ENCODE data around the gene INTS14. TPM values are rescaled to one million over a fixed set of nuclear protein-coding genes. Genes with fewer than 3 reads are reported as not detected.

Gene INTS14
- total and polyA plus RNA-seq, 11 donors, result 5.7 to 19.3 (median 15.1) TPM

- ATAC-seq, result peak in 1 of 4 donors; percentile 83
- TF ChIP-seq, protein P1, sequence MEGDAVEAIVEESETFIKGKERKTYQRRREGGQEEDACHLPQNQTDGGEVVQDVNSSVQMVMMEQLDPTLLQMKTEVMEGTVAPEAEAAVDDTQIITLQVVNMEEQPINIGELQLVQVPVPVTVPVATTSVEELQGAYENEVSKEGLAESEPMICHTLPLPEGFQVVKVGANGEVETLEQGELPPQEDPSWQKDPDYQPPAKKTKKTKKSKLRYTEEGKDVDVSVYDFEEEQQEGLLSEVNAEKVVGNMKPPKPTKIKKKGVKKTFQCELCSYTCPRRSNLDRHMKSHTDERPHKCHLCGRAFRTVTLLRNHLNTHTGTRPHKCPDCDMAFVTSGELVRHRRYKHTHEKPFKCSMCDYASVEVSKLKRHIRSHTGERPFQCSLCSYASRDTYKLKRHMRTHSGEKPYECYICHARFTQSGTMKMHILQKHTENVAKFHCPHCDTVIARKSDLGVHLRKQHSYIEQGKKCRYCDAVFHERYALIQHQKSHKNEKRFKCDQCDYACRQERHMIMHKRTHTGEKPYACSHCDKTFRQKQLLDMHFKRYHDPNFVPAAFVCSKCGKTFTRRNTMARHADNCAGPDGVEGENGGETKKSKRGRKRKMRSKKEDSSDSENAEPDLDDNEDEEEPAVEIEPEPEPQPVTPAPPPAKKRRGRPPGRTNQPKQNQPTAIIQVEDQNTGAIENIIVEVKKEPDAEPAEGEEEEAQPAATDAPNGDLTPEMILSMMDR (IDR thresholded peaks at IDR 0.05), result no peak
- TF ChIP-seq POLR2A (IDR thresholded peaks at IDR 0.05), result no peak
- Histone ChIP-seq H3K9me3 (no peaks in the 10 kb centered on the region), H3K4me1 (peaks cover 0 to 4% (median 0%) of the 10 kb centered on the region in 12 donors), H3K4me3 (no peak overlapping the region), H3K27ac (no peak overlapping the region), H3K36me3 (no peaks in the 10 kb centered on the region), H3K27me3 (no peaks in the 10 kb centered on the region)
- intact Hi-C loops (cut with DNase I), result loop anchor here in 6 of 10 donors (10.0 kb wide), 3 partner anchors 192 to 652 kb away; no protein-coding TSS in a partner anchor
- DNase-seq, result peak in 1 of 5 donors; percentile 39
- WGBS, 4 donors, result 61 to 76% (median 69%) methylated on average over 4 of the region's 4 CpGs
These were observed 21.9 kb upstream of the INTS14 start for GRCh38 chr15:65632780-65633375.

DNA sequence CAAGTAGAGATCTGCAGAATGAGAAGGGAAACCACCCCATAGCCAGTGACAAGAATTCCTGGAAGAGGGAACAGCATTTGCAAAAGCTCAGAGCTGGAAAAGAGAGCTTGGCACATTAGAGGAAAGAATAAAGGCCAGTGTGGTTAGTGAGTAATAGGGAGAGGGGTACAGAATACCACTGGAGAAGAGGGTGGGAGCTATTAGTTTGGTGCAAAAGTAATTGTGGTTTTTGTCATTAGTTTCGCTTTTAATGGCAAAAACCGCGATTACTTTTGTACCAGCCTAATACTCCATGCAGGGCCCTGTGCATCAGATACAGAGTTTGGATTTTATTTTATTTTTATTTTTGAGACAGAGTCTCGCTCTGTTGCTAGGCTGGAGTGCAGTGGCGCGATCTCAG is 20.6 kb upstream of the INTS14 start:
- WGBS, 4 donors, result 93 to 98% (median 96%) methylated on average over 6 of the region's 6 CpGs
- DNase-seq, result no peak
- Histone ChIP-seq H3K27ac (no peak overlapping the region), H3K9me3 (no peaks in the 10 kb centered on the region), H3K4me3 (no peak overlapping the region), H3K27me3 (no peaks in the 10 kb centered on the region), H3K36me3 (peaks cover 0 to 4% (median 0%) of the 10 kb centered on the region in 9 donors), H3K4me1 (peaks cover 0 to 4% (median 0%) of the 10 kb centered on the region in 12 donors)
- ATAC-seq, result no peak
- TF ChIP-seq, protein P1 (IDR thresholded peaks at IDR 0.05), result no peak
- no peak for TF ChIP-seq POLR2A (IDR thresholded peaks at IDR 0.05)
- intact Hi-C loops (cut with DNase I), result loop anchor here in 6 of 10 donors (10.0 kb wide), 3 partner anchors 193 to 653 kb away; no protein-coding TSS in a partner anchor

DNA sequence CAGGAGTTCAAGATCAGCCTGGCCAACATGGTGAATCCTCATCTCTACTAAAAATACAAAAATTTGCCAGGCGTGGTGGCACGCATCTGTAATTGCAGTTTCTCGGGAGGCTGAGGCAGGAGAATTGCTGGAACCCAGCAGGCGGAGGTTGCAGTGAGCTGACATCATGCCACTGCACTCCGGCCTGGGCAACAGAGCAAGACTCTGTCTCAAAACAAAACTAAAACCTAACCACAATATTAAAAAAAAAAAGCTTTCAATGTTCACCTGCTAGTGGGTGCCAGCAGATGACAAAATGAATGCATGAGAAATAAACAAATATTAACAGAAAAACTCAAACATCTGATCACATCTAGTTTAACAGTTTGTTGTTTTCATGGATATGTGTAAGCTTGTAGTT is 19.8 kb upstream of the INTS14 start:
- Histone ChIP-seq H3K36me3 (peaks cover 0 to 11% (median 0%) of the 10 kb centered on the region in 9 donors), H3K4me3 (no peak overlapping the region), H3K9me3 (no peaks in the 10 kb centered on the region), H3K27me3 (no peaks in the 10 kb centered on the region), H3K4me1 (peaks cover 0 to 4% (median 0%) of the 10 kb centered on the region in 12 donors), H3K27ac (no peak overlapping the region)
- intact Hi-C loops (cut with DNase I), result loop anchor here in 6 of 10 donors (10.0 kb wide), 3 partner anchors 194 to 654 kb away; no protein-coding TSS in a partner anchor
- TF ChIP-seq, protein P1 (IDR thresholded peaks at IDR 0.05), result no peak
- TF ChIP-seq POLR2A (IDR thresholded peaks at IDR 0.05), result no peak
- DNase-seq, result no peak
- WGBS, 4 donors, result 96 to 100% (median 98%) methylated on average over 5 of the region's 5 CpGs
- no peak for ATAC-seq

DNA sequence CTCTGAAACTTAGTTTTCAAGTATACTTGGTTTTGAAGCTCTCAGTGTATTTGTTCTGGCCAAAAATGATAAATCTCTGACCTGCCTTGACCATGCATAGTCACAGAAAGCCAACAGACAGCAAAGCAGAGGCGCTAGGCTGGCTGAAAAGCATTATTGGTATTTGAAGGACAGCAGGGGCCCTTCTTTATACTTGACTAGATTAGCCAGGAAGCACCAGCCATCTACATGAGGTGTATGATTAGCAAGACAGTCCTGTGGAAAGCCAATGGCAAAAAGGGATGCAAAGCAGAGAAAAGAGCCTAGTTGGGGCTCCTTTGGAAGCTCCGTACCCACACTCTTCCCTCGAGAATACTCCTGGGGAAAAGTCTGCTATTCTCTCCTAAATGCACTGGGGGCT is 18.6 kb upstream of the INTS14 start:
- Histone ChIP-seq H3K4me1 (peaks cover 0 to 4% (median 0%) of the 10 kb centered on the region in 12 donors), H3K4me3 (no peak overlapping the region), H3K27ac (no peak overlapping the region), H3K27me3 (no peaks in the 10 kb centered on the region), H3K36me3 (peaks cover 0 to 24% (median 8%) of the 10 kb centered on the region in 9 donors), H3K9me3 (no peaks in the 10 kb centered on the region)
- intact Hi-C loops (cut with DNase I), result no loop called here
- TF ChIP-seq POLR2A (IDR thresholded peaks at IDR 0.05), result no peak
- ATAC-seq (no peak), DNase-seq (no peak)
- 89 to 100% (median 94%) methylated on average over 3 of the region's 3 CpGs for WGBS, 4 donors

All from heart left ventricle (tissue), 16 donors.